ENCODE measurements around the gene CHN2. TPM values are rescaled to one million over a fixed set of nuclear protein-coding genes. Genes with fewer than 3 reads are reported as not detected.

The CHN2 gene
- total RNA-seq, 1 experiment from 2014 or later, result 5.0 TPM

DNA sequence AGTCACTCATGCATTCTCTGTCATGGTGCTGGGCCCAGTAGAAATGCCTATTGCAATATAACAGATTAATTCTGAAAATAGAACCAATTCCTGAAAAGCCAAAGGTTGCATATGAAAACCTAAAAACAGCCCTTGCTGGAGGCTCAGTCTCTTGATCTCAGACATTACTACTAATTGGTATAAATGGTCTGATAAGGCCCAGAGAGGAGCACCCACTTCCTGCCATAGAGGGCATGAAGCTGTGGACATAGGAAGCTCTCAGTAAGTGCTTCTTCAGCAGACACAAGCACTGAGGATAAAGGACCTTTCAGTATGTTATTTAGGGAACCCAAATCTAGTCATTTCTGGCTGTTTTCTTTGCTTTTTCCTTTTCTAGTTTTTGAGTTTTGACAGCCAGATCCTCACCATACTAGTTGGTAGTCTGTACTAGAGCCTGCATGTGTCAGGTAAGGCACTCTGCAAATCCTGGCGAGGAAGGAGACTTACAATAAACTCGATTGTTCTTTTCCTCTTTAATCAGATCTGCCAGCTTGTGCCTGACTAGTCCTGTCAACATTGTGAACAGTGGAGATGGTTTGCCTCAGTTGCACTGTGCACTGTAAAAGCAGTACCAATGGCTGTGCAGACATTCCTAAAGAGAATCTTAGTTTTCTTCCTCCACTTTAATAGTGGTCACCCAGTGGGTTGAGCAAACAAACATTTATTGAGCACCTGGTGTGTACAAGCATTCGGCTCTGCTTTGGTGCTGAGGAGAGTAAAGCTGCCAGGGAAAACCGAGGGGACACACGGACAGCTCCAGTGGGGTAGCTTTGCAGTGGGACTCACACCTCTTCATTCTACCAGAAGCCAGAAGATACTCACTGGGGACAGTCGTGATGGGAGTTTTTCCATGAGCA, 140.9 kb downstream of the CHN2 start:
- no peak for ATAC-seq
- Mint-ChIP-seq H3K4me3 (no peak overlapping the region), H3K9me3 (no peaks in the 10 kb centered on the region), H3K27me3 (ENCODE audit: low read depth) (no peaks in the 10 kb centered on the region), H3K4me1 (peaks cover 6% of the 10 kb centered on the region; the same call in 1 of the 2 replicates), H3K27ac (no peak overlapping the region), H3K36me3 (no peaks in the 10 kb centered on the region)
- POLR2A ChIA-PET, result no interaction called here
- DNase-seq (ENCODE audit: low spot score), result no peak
- TF ChIP-seq GTF2I (CRISPR knock-in tag; conservative IDR thresholded peaks at IDR 0.05) (no peak), NFYB (CRISPR knock-in tag; conservative IDR thresholded peaks at IDR 0.05; ENCODE audit: low read depth) (no peak), NFE2L1 (CRISPR knock-in tag; IDR thresholded peaks at IDR 0.05) (no peak), KAT7 (CRISPR knock-in tag; IDR thresholded peaks at IDR 0.05; ENCODE audit: borderline replicate concordance) (no peak), IRF2 (CRISPR knock-in tag; IDR thresholded peaks at IDR 0.05; ENCODE audit: borderline replicate concordance, low read depth) (no peak), GRHL2 (CRISPR knock-in tag; IDR thresholded peaks at IDR 0.05; ENCODE audit: insufficient replicate concordance, severe bottlenecking) (no peak), NR3C1 (CRISPR knock-in tag; conservative IDR thresholded peaks at IDR 0.05; ENCODE audit: low read depth) (no peak), ETV6 (CRISPR knock-in tag; IDR thresholded peaks at IDR 0.05) (no peak), SP1 (CRISPR knock-in tag; conservative IDR thresholded peaks at IDR 0.05) (no peak), EMX1 (CRISPR knock-in tag; IDR thresholded peaks at IDR 0.05) (no peak), CREB1 (CRISPR knock-in tag; IDR thresholded peaks at IDR 0.05) (no peak), NR2C2 (CRISPR knock-in tag; IDR thresholded peaks at IDR 0.05) (no peak), ZNF423 (CRISPR knock-in tag; IDR thresholded peaks at IDR 0.05) (no peak)
- TF ChIP-seq, protein P1, sequence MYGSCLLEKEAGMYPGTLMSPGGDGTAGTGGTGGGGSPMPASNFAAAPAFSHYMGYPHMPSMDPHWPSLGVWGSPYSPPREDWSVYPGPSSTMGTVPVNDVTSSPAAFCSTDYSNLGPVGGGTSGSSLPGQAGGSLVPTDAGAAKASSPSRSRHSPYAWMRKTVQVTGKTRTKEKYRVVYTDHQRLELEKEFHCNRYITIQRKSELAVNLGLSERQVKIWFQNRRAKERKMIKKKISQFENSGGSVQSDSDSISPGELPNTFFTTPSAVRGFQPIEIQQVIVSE (CRISPR knock-in tag; IDR thresholded peaks at IDR 0.05; ENCODE audit: borderline replicate concordance), result no peak
- TF ChIP-seq, protein P2, sequence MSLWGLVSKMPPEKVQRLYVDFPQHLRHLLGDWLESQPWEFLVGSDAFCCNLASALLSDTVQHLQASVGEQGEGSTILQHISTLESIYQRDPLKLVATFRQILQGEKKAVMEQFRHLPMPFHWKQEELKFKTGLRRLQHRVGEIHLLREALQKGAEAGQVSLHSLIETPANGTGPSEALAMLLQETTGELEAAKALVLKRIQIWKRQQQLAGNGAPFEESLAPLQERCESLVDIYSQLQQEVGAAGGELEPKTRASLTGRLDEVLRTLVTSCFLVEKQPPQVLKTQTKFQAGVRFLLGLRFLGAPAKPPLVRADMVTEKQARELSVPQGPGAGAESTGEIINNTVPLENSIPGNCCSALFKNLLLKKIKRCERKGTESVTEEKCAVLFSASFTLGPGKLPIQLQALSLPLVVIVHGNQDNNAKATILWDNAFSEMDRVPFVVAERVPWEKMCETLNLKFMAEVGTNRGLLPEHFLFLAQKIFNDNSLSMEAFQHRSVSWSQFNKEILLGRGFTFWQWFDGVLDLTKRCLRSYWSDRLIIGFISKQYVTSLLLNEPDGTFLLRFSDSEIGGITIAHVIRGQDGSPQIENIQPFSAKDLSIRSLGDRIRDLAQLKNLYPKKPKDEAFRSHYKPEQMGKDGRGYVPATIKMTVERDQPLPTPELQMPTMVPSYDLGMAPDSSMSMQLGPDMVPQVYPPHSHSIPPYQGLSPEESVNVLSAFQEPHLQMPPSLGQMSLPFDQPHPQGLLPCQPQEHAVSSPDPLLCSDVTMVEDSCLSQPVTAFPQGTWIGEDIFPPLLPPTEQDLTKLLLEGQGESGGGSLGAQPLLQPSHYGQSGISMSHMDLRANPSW (CRISPR knock-in tag; conservative IDR thresholded peaks at IDR 0.05; ENCODE audit: low read depth), result no peak
- TF ChIP-seq, protein P3, sequence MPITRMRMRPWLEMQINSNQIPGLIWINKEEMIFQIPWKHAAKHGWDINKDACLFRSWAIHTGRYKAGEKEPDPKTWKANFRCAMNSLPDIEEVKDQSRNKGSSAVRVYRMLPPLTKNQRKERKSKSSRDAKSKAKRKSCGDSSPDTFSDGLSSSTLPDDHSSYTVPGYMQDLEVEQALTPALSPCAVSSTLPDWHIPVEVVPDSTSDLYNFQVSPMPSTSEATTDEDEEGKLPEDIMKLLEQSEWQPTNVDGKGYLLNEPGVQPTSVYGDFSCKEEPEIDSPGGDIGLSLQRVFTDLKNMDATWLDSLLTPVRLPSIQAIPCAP (CRISPR knock-in tag; IDR thresholded peaks at IDR 0.05), result no peak
- TF ChIP-seq, protein P4, sequence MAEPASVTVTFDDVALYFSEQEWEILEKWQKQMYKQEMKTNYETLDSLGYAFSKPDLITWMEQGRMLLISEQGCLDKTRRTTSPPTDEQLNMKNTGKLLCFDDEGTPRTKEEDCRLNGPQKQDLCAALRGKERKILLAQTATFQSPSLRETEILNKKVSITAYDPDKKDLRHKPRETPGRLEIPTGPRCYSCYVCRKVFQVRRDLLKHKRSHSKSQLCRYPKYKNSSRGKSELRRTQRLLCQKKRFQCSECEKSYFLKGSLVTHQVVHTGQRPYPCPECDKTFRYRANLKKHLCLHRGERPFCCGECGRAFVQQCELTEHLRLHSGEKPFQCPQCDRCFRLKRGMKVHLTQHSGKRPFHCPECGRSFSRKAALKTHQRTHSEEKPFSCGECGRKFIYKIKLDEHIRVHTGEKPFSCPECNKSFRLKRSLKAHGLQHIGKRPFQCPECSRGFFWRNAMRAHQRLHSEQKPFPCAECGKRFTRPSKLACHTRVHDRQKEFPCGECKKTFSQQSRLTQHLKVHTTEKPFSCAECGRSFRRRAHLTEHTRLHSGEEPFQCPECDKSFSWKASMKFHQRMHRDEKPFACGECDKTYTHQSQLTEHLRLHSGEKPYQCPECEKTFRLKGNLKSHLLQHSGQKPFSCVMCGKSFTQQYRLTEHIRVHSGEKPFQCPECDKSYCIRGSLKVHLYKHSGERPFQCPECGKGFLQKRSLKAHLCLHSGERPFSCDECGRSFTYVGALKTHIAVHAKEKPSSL (CRISPR knock-in tag; conservative IDR thresholded peaks at IDR 0.05), result no peak
- CTCF ChIA-PET, result interaction anchor here (0.9 kb wide), 1 partner anchor 146 kb away, joined by 5 read pairs; no protein-coding TSS in a partner anchor

DNA sequence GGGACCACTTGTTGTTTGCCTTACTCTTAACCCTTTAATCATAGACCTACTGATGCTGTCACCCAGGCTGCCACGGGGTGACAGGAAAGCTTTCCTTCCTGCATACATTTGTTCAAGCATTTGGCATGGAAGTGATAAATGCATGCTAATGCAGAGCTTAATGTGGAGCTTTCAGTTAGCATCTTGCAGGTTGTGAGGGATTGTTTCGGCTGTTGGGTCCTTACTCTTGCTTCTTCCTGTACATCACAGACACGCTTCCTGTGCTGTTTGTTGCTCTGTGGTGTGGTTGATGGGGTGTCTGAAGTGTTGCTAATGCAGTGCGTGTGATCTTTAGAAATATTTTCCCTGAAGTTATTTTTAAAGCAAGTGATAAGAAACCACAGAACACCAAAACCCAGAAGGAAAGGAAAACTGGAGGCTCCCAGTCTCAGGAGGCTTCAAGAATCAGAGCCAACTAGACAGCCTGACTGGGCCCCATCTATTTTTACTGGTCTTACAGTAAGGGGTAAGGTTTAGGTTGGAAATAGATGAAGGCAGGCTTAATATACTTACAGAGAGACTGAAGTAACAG, 143.1 kb downstream of the CHN2 start:
- DNase-seq (ENCODE audit: low spot score), result no peak
- no peak overlapping the region for H3K4me3 Mint-ChIP-seq
- CTCF ChIA-PET, result interaction anchor here (0.6 kb wide), 1 partner anchor 148 kb away, joined by 3 read pairs; no protein-coding TSS in a partner anchor
- H3K4me1 Mint-ChIP-seq, result peaks cover 6% of the 10 kb centered on the region; the same call in 1 of the 2 replicates
- no peak for TF ChIP-seq IRF2 (CRISPR knock-in tag; IDR thresholded peaks at IDR 0.05; ENCODE audit: borderline replicate concordance, low read depth)
- TF ChIP-seq NFE2L1 (CRISPR knock-in tag; IDR thresholded peaks at IDR 0.05), result no peak
- no peak for TF ChIP-seq ZNF138 (CRISPR knock-in tag; conservative IDR thresholded peaks at IDR 0.05)
- 0 out of 2 replicates have a peak, but pooled peaks have one; percentile 4 for TF ChIP-seq GABPB1 (CRISPR knock-in tag; IDR thresholded peaks at IDR 0.05)
- ATAC-seq, result no peak
- peaks cover 4% of the 10 kb centered on the region; the same call in 1 of the 2 replicates for H3K27me3 Mint-ChIP-seq (ENCODE audit: low read depth)
- no peaks in the 10 kb centered on the region for H3K36me3 Mint-ChIP-seq
- H3K9me3 Mint-ChIP-seq, result no peaks in the 10 kb centered on the region
- no peak overlapping the region for H3K27ac Mint-ChIP-seq
- POLR2A ChIA-PET, result no interaction called here

All from WTC11 (cell line).